Endothelial cell of umbilical vein (primary cell): ENCODE results near the gene ANXA11.
A peak's percentile ranks its signal among the peaks of the same experiment; 100 is the strongest.

ENCODE experiments used
- CTCF ChIP-seq, 2 donors: IDR thresholded peaks; 1 replicate in 1 of 2; 2 replicates in 1 of 2; pipeline ENCODE4 v1.5.1; 2011; ENCODE audit warnings: low read length in 2 of 2, mild to moderate bottlenecking in 2 of 2, moderate library complexity in 2 of 2, control low read depth in 1 of 2, inconsistent platforms in 1 of 2, low read depth in 1 of 2; ENCODE audit not compliant: insufficient read depth in 1 of 2; ENCODE audit errors: extremely low read depth in 1 of 2
- FOS ChIP-seq: IDR thresholded peaks from 2 replicates; pipeline ENCODE4 v1.6.1; 2011; ENCODE audit warnings: mild to moderate bottlenecking, low read length, moderate library complexity, borderline replicate concordance; ENCODE audit not compliant: insufficient read depth
- JUN ChIP-seq: IDR thresholded peaks from 2 replicates; pipeline ENCODE4 v1.6.1; 2011; ENCODE audit warnings: borderline replicate concordance, low read depth; ENCODE audit not compliant: insufficient read length, insufficient read depth
- MAX ChIP-seq: IDR thresholded peaks from 2 replicates; pipeline ENCODE4 v1.6.1; 2011; ENCODE audit not compliant: insufficient read depth, insufficient read length
- MYC ChIP-seq: IDR thresholded peaks from one replicate; pipeline ENCODE4 v1.6.1; 2011; ENCODE audit warnings: mild to moderate bottlenecking, low read depth, low read length
- POLR2AphosphoS5 ChIP-seq: IDR thresholded peaks from 2 replicates; pipeline ENCODE4 v1.6.1; 2012; ENCODE audit warnings: low read depth, mild to moderate bottlenecking, control low read depth, low read length, moderate library complexity; ENCODE audit not compliant: insufficient read depth

DNA sequence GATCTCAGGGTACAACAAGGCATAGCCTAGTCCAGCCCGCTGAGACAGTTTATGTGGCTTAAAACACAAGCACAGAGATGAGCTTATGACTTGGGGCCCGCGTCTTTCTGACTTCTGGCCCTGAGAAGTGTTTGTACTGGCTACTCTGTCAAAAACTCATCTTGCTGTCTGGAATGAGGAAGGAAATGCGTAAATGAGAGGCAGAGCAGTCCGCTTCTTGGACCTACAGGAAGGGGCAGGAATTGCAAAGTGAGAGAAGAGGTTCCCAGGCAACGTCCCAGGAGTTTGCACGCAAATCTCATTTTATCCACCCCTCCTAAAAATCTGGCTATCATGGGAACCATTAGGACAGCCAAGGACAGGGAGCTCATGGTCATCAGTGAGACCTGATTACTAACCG lies 5.5 kb downstream of the ANXA11 start:
- no peak for TF ChIP-seq MYC
- TF ChIP-seq CTCF (IDR thresholded peaks at IDR 0.05; ENCODE audit: extremely low read depth in 1 of 2, insufficient read depth in 1 of 2, low read depth in 1 of 2, low read length in 2 of 2): peak in 1 of 2 donors; percentile 34
- peak; percentile 25 for TF ChIP-seq FOS
- no peak for TF ChIP-seq MAX
- TF ChIP-seq POLR2AphosphoS5: peak; percentile 53
- TF ChIP-seq JUN: peak; percentile 8
